ENCODE measurements around the gene HDAC4.

HDAC4 gene

DNA sequence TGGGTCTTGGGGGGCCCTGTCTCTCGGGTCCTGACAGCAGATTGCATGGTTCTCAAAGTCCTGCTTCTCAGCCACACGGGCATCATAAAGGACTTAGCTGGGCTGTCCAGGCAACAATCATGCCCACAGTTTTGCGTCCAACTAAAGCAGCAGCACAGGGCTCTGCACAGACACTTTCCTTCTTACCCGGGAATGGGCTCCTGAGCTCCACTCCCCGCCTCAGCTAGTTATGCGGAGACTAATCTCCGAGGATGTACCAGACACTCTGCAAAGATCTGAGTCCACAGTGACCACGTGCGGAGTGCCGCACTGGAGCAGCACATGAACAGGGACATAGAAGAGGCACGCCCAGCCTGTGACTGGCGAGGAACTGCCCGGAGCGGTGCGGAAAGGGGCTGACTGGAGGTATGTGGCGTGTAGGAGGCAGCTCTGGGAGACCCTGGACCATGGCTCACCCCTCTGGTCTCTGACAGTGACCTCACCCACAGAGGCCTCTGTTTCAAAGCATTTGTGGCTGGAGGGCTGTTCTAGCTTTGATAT lies 270.0 kb downstream of the HDAC4 start:
- no peak for DNase-seq

DNA sequence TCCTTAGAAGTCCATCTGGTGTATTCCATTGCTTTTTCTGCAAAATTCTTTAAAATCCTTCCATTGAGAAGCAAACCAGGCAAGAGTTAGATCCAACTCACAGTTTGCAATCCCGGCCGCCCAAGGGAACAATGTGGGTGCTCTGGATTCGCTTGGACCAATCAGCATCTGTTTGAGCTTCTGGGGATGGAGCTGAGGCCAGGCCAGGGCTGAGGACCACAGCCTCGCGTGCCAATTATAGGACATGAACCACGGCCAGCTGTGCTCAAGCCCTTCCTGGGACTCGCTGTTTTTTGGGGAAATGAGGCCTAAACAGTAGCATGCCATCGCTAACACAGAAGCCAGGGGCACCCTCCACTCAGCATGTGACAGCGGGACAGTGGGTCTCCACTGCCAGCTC lies 270.8 kb downstream of the HDAC4 start:
- DNase-seq: no peak

DNA sequence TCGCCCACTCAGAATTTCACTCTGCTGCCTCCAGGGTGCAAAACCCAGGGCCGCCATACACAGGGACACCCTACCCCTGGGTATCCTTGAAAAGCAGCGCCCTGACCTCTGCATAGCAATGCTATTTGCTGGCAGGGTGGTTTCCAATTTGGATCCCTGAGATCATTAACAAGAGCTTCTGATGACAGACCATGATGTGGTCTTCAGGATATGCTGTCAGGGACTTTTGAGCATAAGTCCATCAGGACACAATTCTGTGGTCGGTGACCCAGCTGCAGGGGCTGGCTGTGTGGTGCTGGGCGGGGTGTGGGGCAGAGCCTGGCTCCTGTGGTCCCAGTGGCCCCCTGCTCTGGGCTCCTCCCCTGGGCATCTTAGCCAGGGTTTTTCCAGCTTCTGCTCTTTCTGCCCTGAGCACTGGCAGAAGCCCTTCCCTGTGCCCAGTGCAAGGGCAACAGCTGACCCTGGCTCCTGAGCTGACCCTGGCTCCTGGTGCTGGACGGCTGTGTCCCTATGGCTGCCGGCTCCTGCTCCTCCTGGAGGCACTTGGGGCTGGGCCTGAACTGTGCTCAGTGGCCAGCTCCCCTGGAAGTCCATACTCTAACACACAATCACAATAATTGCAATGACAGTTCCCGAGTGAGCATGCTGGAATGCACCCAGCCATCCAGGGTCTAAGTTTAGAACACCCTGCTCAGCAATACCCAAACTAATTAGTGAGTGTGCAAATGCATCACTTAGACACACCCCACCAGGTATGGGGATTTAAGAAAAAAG lies 271.5 kb downstream of the HDAC4 start:
- DNase-seq: no peak

DNA sequence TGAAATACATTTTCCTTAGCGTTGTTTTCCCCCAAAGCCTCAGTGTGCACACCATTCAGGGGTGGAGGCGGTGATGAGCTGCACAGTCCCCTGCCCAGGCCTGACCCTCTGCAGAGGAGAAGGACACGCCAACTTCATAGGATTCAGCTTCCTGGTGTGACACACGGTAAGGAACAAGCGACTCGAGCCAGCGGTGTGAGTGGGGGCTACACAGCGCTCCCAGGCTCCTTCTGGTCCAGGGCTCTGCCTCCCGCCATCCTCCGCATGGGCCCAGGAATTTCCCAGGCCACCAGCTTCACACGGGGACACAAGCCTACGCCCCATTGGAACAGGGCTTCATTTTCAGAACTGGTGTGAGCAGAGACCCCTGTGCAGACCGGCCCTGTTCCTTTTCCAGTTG lies 272.1 kb downstream of the HDAC4 start:
- no peak for DNase-seq

DNA sequence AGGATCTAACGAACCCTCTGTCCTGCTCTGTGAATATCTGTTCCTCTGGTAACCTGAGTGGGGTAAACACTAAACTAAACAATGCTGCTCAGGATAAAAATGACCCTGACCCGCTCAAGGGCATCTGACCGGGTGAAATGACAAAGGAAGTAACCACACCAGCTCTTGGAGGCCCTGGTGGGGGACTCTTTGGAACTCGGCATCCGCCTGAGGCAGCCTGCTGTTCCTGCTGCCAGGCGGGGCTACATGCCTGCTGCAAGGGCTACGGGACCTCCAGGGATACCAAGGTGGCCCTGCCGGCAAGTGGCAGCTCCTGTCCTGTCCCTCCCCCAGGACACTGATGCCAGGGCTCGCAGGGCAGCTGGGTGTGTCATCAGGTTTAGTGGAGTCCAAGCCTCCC lies 273.3 kb downstream of the HDAC4 start:
- no peak for DNase-seq

DNA sequence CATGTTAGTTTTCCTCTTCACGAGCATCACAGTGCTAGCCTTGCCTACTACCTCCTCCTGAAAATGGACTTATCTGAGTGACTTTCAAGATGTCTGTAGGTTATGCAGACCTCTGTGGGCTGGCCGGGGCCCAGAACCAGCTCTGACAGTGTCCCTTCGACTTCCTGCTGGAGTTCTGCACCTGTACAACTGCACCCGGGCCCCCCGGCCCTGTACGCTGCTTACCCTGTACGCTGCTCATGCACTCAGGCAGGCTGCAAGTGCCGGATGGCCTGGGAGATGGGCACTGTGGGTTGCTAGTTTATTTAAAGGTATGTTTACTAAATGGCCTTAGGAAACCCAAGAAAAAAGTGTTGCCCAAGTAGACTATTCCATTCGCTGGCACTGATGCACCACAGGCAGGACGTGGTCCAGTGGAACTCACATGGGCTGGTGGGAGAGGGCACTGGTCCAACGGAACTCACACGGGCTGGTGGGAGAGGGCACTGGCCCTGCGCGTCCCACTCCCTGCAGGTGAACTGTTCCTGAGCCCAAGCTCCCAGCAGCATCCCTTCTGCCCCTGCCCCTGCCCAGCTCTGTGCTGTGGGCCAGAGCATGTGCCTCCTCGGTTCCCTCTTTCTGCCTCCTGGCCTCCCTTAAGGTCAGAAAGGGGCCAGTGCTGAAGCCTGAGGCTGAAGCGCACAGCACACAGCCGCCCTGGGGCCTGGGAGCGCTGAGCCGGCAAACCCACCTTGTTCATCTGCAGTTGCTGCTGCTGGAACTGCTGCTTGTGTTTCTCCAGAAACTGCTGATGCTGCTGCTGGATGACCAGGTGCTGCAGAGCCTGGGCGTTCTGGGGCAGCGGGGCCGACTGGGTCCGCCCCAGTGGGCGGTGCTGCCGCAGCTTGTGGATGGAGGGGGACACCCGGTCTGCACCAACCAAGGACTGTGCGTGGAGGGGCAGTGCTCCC lies 274.8 kb downstream of the HDAC4 start:
- no peak for DNase-seq

DNA sequence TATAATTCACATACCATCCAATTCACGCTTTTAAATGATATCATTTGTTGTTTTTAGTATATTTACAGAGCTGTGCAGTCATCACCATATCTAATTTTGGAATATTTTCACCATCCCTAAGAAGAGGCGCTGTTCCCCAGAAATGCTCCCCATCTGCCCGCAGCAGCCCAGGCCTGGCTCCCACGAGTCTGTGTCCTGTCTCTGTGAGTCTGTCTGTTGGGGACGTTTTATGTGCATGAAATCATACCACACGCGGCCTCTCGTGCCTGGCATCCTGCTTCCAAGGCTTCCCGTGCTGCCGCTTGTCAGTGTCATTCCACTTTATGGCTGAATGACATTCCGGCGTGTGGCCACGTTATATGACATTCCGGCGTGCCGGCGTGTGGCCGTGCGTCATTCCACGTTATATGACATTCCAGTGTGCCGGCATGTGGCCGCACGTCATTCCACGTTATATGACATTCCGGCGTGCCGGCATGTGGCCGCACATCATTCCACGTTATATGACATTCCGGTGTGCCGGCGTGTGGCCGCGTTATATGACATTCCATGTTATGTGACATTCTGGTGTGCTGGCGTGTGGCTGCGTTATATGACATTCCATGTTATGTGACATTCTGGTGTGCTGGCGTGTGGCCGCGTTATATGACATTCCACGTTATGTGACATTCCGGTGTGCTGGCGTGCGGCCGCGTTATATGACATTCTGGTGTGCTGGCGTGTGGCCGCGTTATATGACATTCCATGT lies 276.5 kb downstream of the HDAC4 start:
- DNase-seq: no peak

DNA sequence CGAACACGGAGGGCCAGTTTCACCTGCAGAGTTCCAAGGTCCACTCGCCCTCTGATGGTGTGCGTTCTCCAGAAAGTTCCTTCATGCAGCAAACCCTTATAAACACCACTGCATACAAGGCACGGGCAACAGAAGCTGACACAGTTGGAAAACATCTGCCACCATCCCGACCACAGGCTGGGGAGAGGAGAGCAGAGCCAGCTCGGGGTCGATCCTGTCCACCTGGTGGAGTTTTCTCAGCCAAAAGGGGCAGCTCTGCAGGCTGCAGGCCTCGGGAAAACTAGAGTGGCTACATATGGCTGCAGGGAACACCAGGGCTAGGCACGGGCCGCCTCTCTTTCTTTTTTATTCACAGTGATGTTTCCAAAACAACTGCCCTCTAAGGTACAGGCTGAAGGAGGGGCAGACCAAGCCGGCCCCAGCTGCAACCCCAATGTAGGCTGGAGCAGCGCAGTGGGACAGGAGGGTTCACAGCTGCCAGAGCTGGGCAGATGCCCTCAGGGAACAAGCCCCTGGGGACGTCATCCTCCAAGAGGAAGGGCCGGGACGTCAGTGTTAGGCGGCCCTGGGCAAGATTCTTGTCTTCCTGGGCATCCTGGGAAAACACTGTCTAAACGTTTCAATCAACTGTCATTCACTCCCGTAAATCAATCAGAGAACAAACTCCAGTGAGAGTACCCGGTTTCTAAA lies 278.3 kb downstream of the HDAC4 start:
- no peak for DNase-seq

DNA sequence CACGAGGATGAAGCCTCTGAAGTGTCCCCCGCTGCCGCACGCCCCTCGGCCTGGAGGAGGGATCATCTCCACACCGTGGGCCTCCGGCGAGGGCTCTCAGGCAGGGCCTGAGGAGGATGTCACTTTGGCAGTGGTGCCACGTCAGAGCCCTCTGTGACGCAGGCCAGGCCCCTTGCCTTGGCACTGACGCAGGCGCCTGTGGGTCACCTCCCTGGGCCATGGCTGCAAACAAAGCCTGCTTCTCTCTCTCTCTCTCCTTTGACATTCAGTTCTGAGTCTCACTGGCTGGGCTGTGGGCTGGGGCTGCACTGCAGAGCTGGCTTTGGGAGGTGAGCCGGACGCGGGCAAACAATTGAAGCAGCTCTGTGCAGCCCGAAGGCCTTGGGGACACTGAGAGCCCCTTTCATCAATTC lies 279.2 kb downstream of the HDAC4 start:
- no peak for DNase-seq

DNA sequence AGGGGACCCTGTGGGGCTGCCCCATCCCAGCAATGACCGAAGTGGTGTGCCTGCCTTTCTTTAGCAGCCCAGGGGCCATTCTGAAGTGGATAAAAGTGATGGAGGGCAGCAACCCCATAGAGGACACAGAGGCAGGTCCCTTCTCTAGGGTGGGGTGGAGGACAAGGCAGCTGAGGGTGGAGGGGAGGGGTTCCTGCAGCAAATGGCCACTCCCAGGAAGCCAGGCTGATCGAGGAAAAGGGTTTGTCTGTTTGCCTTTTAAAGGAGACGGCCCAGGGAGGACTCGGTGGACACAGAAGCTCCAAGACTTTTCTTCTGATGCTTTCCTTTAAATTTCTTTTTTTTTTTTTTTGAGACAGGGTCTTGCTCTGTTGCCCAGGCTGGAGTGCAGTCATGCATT lies 280.2 kb downstream of the HDAC4 start:
- peak; percentile 18 for DNase-seq

DNA sequence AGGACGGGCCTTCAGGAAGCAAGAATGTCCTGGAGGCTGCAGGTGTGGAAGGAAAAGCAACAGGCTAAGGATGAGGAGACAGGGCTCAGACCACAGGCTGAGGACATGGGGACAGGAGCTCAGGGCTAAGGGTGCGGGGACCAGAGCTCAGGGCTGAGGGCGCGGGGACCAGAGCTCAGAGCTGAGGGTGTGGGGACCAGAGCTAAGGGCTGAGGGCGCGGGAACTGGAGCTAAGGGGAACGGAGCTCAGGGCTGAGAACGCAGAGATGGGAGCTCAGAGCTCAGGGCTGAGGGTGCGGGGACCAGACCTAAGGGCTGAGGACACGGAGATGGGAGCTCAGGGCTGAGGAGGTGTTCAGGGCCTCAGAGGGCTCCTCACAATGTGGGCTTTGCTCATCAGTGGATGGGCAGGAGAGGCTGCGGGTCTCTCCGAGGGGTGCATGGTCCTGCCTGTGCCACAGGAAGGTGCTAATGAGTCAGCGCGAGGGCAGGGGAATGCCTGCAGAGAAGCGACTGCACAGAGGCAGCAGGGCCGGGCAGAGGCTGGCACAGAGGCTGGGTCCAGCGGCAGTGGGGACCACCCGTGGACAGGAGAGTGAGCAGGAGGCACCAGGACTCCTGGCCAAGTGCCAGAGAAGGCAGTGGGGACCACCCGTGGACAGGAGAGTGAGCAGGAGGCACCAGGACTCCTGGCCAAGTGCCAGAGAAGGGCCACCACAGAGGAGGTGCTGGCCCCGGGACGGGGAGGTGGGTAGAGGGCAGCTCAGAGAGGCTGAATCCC lies 281.3 kb downstream of the HDAC4 start:
- no peak for DNase-seq

DNA sequence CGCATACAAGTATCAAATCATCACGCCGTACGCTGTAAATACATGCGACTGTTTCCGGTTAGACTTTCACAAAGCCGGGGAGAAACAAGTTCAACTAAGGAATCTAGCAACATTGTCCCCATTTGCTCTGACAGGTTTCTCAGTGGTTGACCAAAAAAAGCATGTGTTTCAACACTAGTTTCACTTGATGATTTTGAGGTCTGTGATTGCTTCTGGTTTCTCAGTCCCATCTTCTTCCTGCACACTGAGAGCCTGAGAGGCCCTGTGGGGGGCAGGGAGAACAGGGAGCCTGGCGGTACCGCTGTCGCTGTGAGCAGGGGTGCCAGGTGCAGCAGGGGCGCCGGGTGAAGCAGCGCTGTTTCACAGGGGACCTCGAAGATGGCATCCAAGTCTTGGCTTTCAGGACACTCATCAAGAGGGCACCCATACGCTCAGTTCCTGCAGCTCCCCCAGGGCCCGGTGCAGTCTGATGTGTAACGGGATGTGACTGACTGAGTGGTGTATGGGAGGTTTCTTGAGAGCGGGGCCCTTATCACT lies 282.1 kb downstream of the HDAC4 start:
- DNase-seq: no peak

DNA sequence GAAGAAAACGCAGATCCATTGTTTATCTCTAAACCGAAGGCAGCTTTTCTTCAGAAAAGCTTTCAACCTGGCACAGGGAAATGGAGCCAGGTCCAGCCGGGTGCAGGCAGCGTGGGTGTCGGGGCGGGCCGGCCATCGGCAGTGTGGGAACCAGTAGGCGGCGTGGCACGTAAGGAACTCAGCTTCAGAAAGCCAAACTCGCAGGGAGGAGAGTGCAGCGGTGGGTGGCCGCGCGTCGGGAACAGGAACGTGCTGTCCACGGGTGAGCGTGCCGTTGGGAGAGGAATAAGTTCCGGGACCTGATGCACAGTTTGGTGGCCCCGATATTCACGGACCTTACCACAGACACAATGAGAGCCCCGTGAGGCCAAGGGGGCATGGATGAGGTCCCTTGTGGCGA lies 282.6 kb downstream of the HDAC4 start:
- no peak for DNase-seq

DNA sequence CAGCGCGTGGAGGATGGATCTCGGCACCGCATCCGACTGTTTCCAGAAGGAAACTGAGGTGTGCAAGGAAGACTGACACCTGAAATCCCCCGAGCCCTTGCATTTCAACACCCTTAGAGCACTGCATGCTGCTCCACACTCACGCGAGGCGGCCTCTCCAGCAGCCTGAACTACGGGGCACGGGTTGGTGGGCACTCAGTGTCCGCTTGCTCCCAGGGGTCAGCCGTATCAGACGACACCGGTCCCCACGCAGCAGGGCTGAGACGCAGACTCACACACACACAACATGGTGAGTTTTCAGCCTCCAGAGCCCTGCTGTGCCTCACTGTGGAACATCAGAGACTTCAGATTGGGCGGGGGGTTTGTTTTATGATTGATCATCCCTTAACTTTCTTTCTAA lies 283.0 kb downstream of the HDAC4 start:
- no peak for DNase-seq

DNA sequence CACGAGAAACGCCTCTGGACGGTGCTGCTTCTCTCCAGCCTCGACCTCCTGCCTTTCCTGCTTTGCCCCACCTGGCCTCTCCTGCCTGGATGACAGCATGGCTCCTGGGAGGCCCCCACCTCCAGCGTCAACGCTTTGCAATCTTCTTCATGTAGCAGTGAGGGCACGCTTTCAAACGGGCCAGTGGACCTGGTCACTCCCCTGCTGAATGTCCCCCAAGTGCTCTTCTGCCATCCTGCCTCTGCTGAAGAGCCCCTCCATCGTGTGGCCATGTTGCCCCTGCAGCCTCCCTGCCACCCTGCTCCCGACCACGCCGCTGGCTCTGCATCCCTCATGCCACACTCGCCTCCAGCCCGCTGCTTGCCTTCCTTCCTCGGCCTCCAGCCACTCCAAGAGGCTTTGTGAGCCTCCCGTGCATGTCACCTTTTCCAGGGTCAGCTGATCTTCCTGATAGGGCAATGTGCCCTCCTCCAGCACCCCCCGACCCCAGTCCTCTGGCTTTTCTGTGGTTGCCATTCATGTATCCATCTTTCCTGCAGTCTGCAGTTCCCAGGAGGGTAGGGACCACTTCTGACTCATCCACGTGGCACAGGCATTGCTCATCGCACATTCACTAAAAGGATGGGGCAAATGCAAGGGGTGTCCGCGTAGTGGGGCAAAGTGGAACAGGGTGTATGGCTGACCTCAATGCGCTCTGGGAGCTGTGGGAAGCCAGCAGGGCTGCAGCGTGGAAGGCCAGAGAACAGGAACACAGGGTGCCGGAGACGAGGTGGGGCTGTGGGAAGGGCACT lies 284.2 kb downstream of the HDAC4 start:
- no peak for DNase-seq

DNA sequence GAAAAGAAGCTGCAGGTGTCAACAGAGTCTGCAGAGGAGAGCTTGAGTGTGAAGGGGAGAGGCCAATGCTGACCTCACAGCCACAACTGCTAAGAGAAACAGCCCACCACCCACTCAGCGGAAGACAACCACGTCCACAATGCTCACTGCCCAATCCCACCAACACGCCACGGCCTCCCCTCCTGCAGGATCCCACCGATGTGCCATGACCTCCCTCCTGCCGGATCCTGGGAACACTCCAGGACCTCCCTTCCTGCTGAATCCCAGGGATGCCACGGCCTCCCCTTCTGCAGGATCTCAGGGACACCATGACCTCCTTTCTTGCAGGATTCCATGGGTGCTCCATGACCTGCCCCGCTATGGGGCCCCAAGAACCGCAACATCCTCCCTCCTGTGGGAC lies 285.2 kb downstream of the HDAC4 start:
- no peak for DNase-seq

DNA sequence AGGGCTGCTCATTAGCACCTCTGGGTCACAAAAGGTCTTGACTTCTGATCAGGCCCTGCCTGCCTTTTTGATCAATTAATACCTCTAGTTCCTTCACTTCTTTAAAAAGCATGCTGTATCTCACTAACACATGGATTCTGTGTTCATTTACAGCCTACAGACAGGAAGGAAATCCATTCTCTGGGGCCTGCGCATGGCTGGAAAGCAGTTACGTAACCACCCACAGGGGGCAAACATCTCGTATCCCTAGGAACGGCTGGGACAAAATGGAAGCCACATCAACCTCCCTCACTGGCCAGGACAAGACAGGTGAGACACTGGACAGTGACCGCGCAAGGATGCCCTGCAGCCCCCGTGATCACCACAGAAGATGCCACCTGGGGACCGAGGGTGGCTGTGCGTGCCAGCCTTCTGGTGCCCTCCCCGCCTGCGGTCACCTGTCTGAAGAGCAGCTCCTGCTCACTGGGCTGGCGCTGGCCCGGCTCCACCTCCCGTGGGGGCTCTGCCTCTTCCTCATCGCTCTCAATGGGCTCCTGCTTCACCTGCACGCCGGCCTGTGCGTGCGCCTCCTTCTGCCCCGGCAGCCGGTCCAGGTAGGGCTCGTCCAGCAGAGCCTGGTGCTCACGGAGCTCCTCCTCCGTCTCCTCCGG lies 286.1 kb downstream of the HDAC4 start:
- peak; percentile 8 for DNase-seq

DNA sequence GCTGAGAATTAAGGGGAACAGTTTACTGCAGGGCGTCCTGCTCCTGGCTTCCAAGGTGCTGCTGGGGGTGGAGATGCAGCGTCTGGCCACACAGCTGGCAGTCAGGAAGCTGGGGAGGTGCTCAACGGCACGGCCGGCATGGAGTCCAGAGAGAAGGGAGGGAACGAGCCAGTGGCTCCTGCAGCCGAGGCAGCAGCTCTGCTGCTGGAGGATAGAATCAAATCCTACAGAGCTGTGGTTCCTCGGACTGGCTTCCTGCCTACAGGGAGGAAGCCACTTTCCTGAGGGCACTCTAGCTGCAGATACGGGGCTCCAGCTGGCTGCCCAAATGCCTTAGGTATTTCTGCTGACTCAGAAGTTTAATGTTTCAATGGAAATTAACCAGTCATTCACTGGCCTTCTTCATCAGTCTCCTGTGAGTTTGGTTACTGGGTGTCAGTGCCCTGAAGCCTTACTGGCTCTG lies 286.7 kb downstream of the HDAC4 start:
- DNase-seq: peak; percentile 35

DNA sequence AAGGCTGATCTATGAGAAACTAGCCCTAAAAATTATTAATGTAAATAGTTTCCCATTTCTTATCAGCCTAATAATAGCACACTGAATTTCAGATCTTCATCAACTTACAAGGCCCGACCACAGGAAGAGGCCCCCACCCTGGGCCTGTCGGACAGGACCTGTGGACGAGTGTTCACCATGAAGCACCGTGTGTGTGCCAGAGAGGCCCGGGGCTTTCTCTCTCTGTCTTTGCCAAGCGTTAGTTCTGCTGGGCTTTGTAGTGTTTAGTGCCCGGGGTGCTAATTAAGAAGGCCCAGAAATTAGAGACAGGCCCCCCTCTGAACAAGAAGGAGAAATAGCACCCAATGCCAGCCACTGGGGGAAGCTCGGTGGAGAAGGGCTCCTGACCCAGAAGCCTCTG lies 287.2 kb downstream of the HDAC4 start:
- DNase-seq: peak; percentile 8

DNA sequence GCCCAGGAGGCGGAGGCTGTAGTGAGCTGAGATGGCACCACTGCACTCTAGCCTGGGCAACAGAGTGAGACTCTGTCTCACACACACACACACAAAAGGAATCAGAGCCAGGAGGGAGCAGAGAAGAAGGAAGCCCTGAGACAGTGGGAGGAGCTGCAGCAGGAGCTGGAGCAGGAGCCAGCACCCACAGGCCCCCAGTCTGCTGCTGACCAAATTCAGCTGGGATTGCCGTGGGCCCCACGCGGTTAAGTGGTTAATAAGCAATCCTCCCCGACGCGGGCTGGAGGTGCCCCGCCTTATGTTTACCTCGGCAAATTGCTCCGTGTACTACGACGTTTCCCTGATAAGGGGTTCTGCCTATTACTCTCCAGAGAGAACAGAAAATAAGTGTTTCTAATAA lies 287.6 kb downstream of the HDAC4 start:
- peak; percentile 57 for DNase-seq
